GM12801 (cell line): ENCODE data around the gene ABHD10.

ENCODE experiments used
- CTCF ChIP-seq: IDR thresholded peaks from one replicate; pipeline ENCODE4 v1.5.1; 2011; ENCODE audit warnings: control low read depth; ENCODE audit not compliant: insufficient read length; ENCODE audit errors: extremely low read depth

ABHD10 gene

GRCh38 chr3:111976254-111976653 is 2.6 kb upstream of the ABHD10 start:
- no peak for TF ChIP-seq CTCF

DNA sequence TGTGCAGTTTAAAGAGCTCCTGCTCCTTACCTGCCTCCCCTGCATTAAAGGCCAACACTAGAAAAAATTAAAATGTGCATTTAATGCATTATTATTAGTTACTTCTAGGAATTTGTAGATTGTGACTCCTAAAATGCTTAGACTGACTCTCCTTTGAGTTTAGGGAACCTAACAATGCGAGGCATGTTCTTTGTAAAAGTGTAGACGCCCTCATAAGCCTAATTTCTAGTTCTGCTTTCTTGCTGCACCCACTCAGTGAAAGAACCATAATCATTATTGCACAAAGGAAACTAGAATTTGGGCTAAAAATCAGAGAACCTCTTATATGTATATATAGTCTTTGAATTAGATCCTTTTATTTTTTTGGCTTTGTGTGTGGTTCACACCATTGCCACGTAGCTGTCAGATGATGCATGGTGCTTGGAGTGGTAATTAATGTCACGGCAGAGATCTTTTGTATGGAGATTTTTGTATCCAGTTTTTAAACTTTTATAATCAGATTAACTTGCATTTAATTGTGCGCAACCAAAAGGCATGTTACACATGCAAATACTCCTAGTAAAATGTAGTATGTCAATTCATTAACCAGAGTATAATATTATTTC is 710 bp downstream of the ABHD10 start:
- TF ChIP-seq CTCF, result no peak

- no peak for TF ChIP-seq CTCF
Measured at GRCh38 chr3:111980716-111981456, 2.1 kb downstream of the ABHD10 start.

DNA sequence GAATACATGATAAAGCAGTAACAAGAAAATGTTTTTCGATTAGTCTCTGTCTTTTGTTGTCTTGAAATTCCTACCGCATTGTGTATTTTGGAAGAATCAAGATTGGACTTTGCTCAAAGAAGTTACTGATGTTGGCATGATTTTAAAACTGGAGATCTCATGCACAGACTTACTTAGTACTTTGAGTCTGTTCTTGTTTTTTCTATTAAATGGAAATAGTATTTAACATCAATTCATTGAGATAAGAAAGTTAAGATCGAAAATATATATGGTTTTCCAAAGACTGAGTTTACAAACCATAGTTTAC is 2.6 kb downstream of the ABHD10 start:
- no peak for TF ChIP-seq CTCF

GRCh38 chr3:111984636-111985298 is 5.9 kb downstream of the ABHD10 start:
- TF ChIP-seq CTCF, result no peak

DNA sequence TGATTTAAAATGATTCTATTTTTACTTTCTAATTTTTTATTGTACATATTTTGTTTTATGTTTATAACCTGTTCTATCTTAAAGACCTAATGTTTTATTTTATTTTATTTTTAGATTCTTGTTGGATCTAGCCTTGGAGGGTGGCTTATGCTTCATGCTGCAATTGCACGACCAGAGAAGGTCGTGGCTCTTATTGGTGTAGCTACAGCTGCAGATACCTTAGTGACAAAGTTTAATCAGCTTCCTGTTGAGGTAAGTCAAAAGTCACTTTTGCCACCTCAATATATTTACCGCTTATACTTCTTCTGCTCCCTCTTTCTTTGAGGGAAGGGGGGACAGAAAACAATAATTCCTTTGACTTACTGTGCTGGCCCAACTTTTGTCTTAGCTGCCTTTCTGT is 8.0 kb downstream of the ABHD10 start:
- TF ChIP-seq CTCF, result no peak

DNA sequence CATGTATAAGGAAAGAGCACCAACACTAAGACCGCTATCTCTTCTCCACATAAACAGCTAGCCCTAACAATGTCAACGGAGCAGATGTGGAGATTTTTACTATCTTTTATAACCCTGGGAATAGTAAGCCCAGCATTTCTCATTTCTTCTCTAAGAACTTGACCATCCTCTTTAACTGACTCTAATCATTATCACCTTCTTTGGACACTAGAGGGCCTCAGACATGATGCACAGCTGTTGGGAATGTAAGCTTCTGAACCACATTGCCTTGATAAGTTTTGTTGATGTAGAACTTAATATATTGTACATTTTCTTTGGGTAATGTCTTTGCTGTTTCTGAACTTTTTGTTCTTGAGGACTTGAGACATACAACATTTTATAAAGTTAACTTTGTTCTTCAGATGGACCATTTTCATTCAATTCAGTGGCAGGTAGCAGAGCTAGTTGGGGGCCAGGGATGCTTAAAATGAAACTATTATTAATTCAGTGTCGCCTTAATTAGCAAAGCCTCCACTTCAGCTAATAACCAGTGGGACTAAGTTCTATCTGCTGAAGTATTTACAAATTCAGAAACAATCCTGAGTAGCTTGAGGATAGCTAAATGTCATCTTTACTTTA is 10.3 kb downstream of the ABHD10 start:
- no peak for TF ChIP-seq CTCF
